ENCODE results near the gene SSB. TPM values are rescaled to one million over a fixed set of nuclear protein-coding genes. Genes with fewer than 3 reads are reported as not detected.
A peak's percentile ranks its signal among the peaks of the same experiment; 100 is the strongest.

SSB gene
- total and polyA plus RNA-seq, 2 of the 13 experiments (the other 11 are each of a cell fraction or from before 2014, with no cell fraction given), result 109 to 208 TPM

- TF ChIP-seq SP140L (CRISPR knock-in tag; IDR thresholded peaks at IDR 0.05; ENCODE audit: borderline replicate concordance) (no peak), E2F2 (CRISPR knock-in tag; IDR thresholded peaks at IDR 0.05; ENCODE audit: borderline replicate concordance) (no peak), MEIS2 (CRISPR knock-in tag; IDR thresholded peaks at IDR 0.05) (0 out of 2 replicates have a peak, but pooled peaks have one; percentile 74), SMAD9 (CRISPR knock-in tag; IDR thresholded peaks at IDR 0.05) (no peak), ZSCAN9 (CRISPR knock-in tag; IDR thresholded peaks at IDR 0.05; ENCODE audit: borderline replicate concordance) (no peak), HNRNPUL1 (IDR thresholded peaks at IDR 0.05; ENCODE audit: low read depth, low read length) (no peak), CREM (IDR thresholded peaks at IDR 0.05) (no peak; the same call in 1 of the 2 replicates), CREM (CRISPR knock-in tag; IDR thresholded peaks at IDR 0.05) (no peak), ZNF83 (CRISPR knock-in tag; IDR thresholded peaks at IDR 0.05; ENCODE audit: borderline replicate concordance) (no peak), ZNF672 (CRISPR knock-in tag; IDR thresholded peaks at IDR 0.05) (peak; percentile 75; the same call in 1 of the 2 replicates), ZMYM2 (CRISPR knock-in tag; IDR thresholded peaks at IDR 0.05) (no peak), DMAP1 (CRISPR knock-in tag; IDR thresholded peaks at IDR 0.05) (peak; percentile 53; the same call in 1 of the 2 replicates), KAT7 (CRISPR knock-in tag; IDR thresholded peaks at IDR 0.05; ENCODE audit: borderline replicate concordance) (peak; percentile 74; the same call in 1 of the 2 replicates), FOSL2 (CRISPR knock-in tag; IDR thresholded peaks at IDR 0.05) (no peak), KLF12 (CRISPR knock-in tag; IDR thresholded peaks at IDR 0.05; ENCODE audit: borderline replicate concordance) (no peak), ZBTB10 (CRISPR knock-in tag; IDR thresholded peaks at IDR 0.05; ENCODE audit: borderline replicate concordance) (no peak), ZBTB21 (CRISPR knock-in tag; IDR thresholded peaks at IDR 0.05) (no peak), ZNF383 (CRISPR knock-in tag; IDR thresholded peaks at IDR 0.05; ENCODE audit: borderline replicate concordance) (no peak), ZNF850 (CRISPR knock-in tag; conservative IDR thresholded peaks at IDR 0.05) (no peak), ZNF777 (CRISPR knock-in tag; IDR thresholded peaks at IDR 0.05) (peak; percentile 98)
- TF ChIP-seq, protein P1, sequence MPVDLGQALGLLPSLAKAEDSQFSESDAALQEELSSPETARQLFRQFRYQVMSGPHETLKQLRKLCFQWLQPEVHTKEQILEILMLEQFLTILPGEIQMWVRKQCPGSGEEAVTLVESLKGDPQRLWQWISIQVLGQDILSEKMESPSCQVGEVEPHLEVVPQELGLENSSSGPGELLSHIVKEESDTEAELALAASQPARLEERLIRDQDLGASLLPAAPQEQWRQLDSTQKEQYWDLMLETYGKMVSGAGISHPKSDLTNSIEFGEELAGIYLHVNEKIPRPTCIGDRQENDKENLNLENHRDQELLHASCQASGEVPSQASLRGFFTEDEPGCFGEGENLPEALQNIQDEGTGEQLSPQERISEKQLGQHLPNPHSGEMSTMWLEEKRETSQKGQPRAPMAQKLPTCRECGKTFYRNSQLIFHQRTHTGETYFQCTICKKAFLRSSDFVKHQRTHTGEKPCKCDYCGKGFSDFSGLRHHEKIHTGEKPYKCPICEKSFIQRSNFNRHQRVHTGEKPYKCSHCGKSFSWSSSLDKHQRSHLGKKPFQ (CRISPR knock-in tag; IDR thresholded peaks at IDR 0.05; ENCODE audit: insufficient replicate concordance), result no peak
- TF ChIP-seq, protein P2, sequence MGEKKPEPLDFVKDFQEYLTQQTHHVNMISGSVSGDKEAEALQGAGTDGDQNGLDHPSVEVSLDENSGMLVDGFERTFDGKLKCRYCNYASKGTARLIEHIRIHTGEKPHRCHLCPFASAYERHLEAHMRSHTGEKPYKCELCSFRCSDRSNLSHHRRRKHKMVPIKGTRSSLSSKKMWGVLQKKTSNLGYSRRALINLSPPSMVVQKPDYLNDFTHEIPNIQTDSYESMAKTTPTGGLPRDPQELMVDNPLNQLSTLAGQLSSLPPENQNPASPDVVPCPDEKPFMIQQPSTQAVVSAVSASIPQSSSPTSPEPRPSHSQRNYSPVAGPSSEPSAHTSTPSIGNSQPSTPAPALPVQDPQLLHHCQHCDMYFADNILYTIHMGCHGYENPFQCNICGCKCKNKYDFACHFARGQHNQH (CRISPR knock-in tag; IDR thresholded peaks at IDR 0.05), result peak; percentile 65
- TF ChIP-seq, protein P3, sequence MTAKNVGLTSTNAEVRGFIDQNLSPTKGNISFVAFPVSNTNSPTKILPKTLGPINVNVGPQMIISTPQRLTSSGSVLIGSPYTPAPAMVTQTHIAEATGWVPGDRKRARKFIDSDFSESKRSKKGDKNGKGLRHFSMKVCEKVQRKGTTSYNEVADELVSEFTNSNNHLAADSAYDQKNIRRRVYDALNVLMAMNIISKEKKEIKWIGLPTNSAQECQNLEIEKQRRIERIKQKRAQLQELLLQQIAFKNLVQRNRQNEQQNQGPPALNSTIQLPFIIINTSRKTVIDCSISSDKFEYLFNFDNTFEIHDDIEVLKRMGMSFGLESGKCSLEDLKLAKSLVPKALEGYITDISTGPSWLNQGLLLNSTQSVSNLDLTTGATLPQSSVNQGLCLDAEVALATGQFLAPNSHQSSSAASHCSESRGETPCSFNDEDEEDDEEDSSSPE (CRISPR knock-in tag; IDR thresholded peaks at IDR 0.05), result peak; percentile 49
Measured at GRCh38 chr2:169827272-169828140, 28.8 kb downstream of the SSB start, which contains the start of gene UBR3 (continued).

All from HepG2 (cell line).